Measurements from ENCODE around the gene IQSEC1.

IQSEC1 gene

GRCh38 chr3:12994357-12994606 is 78.9 kb downstream of the IQSEC1 start:
- Histone ChIP-seq H3K4me3 (ENCODE audit: extremely low read depth, insufficient read depth, low read length, poor library complexity, severe bottlenecking) (peak overlapping the region; percentile 55), H3K9me3 (ENCODE audit: control insufficient read depth, low read length) (no peaks in the 10 kb centered on the region), H3K36me3 (ENCODE audit: control insufficient read depth, insufficient read depth, low read length) (no peaks in the 10 kb centered on the region), H3K27ac (ENCODE audit: low read depth, low read length, severe bottlenecking) (no peak overlapping the region), H3K4me1 (ENCODE audit: control insufficient read depth, insufficient read depth, low read length, poor library complexity, severe bottlenecking) (peaks cover 27% of the 10 kb centered on the region)
- 0% methylated on average over 12 to 21 of the region's 25 CpGs for WGBS, 2 experiments (ENCODE audit: insufficient coverage in 2 of 2)

GRCh38 chr3:12993517-12994356 is 79.5 kb downstream of the IQSEC1 start:
- H3K4me1 ChIP-seq (ENCODE audit: control insufficient read depth, insufficient read depth, low read length, poor library complexity, severe bottlenecking), result peaks cover 27% of the 10 kb centered on the region
- peak overlapping the region; percentile 36 for H3K27ac ChIP-seq (ENCODE audit: low read depth, low read length, severe bottlenecking)
- WGBS, 2 experiments (ENCODE audit: insufficient coverage in 2 of 2), result 0 to 1% methylated on average over 62 to 75 of the region's 114 CpGs
- H3K4me3 ChIP-seq (ENCODE audit: extremely low read depth, insufficient read depth, low read length, poor library complexity, severe bottlenecking), result peak overlapping the region; percentile 55
- no peaks in the 10 kb centered on the region for H3K36me3 ChIP-seq (ENCODE audit: control insufficient read depth, insufficient read depth, low read length)
- H3K9me3 ChIP-seq (ENCODE audit: control insufficient read depth, low read length), result no peaks in the 10 kb centered on the region

DNA sequence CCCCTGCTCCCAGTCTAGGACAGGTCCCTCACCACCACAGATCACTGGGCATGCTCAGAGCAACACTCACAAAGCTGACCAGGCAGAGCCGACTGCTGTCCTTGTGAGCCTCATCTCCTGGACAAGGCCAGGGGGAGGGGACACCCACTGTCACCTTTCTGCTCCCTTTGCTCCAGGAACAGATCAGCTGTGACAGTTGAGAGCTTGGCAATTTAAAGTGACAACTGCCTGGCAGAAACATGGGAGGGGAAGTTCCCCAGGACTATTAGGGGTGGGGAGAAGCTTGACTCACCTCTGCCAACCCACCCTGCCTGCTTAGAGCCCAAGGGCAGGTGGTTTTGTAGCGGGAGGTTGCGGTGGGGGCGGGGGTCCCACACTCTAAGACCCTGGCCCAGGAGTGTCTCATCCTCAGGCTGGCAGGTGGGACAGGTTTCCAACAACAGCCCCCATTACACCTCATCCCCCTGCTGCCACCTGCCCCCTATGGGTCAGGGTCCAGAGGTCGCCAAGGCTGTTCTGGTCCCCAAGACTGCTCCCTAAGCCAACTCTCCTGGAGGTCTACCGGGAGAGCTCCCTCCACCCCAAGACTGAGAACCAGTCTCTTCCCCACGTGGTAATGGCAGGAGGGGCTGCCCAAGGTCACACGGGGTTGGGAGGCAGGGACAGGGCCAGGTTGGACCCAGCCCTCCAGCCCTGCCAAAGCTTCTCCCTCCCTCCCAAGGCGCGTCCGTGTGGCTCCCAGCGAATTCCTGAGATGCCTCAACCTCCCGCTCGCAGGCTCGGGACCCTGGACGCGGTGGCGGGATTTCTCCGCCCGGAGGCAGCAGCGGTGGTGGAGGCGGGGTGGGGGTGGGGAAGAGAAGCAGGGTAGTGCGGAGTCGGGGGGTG is 80.4 kb downstream of the IQSEC1 start:
- H3K4me3 ChIP-seq (ENCODE audit: extremely low read depth, insufficient read depth, low read length, poor library complexity, severe bottlenecking), result peak overlapping the region; percentile 50
- H3K36me3 ChIP-seq (ENCODE audit: control insufficient read depth, insufficient read depth, low read length), result no peaks in the 10 kb centered on the region
- 25 to 30% methylated on average over 10 to 13 of the region's 24 CpGs for WGBS, 2 experiments (ENCODE audit: insufficient coverage in 2 of 2)
- no peaks in the 10 kb centered on the region for H3K9me3 ChIP-seq (ENCODE audit: control insufficient read depth, low read length)
- peaks cover 27% of the 10 kb centered on the region for H3K4me1 ChIP-seq (ENCODE audit: control insufficient read depth, insufficient read depth, low read length, poor library complexity, severe bottlenecking)
- peak overlapping the region; percentile 5 for H3K27ac ChIP-seq (ENCODE audit: low read depth, low read length, severe bottlenecking)

- H3K4me3 ChIP-seq (ENCODE audit: extremely low read depth, insufficient read depth, low read length, poor library complexity, severe bottlenecking), result no peak overlapping the region
- H3K27ac ChIP-seq (ENCODE audit: low read depth, low read length, severe bottlenecking), result no peak overlapping the region
- 88 to 91% methylated on average over 4 to 8 of the region's 9 CpGs for WGBS, 2 experiments (ENCODE audit: insufficient coverage in 2 of 2)
- H3K4me1 ChIP-seq (ENCODE audit: control insufficient read depth, insufficient read depth, low read length, poor library complexity, severe bottlenecking), result peaks cover 27% of the 10 kb centered on the region
- H3K9me3 ChIP-seq (ENCODE audit: control insufficient read depth, low read length), result no peaks in the 10 kb centered on the region
- H3K36me3 ChIP-seq (ENCODE audit: control insufficient read depth, insufficient read depth, low read length), result no peaks in the 10 kb centered on the region
Observed at GRCh38 chr3:12991861-12992281, 81.4 kb downstream of the IQSEC1 start.

GRCh38 chr3:12991481-12991837 is 81.8 kb downstream of the IQSEC1 start:
- no peak overlapping the region for H3K4me3 ChIP-seq (ENCODE audit: extremely low read depth, insufficient read depth, low read length, poor library complexity, severe bottlenecking)
- no peaks in the 10 kb centered on the region for H3K36me3 ChIP-seq (ENCODE audit: control insufficient read depth, insufficient read depth, low read length)
- no peaks in the 10 kb centered on the region for H3K9me3 ChIP-seq (ENCODE audit: control insufficient read depth, low read length)
- H3K4me1 ChIP-seq (ENCODE audit: control insufficient read depth, insufficient read depth, low read length, poor library complexity, severe bottlenecking), result peaks cover 27% of the 10 kb centered on the region
- 88 to 100% methylated on average over 1 to 2 of the region's 2 CpGs for WGBS, 2 experiments (ENCODE audit: insufficient coverage in 2 of 2)
- H3K27ac ChIP-seq (ENCODE audit: low read depth, low read length, severe bottlenecking), result no peak overlapping the region

DNA sequence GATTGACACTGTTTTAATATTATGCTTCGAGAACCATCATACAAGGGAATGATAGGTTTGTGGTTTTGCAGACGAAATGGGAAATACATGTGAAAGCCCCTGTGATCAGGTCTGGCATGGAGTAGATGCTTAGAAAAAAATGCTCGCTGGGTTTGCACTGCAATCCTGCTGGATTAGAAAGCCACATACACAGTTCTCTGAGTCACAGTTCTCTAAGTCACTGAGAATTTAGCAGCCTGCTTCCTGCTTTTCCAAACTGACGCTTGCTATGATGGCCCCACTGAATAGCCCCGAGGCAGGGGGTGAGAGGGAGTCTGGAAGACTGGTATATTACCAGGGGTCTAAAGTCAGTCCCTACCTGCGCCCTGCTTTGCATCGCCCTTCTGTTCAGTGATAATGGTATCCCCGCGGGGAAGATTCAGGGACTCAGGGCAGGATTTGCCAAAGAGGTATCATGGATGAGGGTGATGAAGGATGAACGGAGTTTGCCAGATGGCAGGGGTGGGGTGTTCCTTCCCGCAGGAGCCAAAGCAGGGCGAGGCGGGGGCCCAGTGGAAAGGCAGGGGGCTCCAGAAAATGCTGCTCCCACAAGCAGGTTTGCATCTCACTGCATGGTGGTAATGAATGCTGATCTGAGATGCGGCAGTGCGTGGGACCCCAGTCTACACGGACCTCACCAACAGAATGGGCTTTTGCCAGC is 82.3 kb downstream of the IQSEC1 start:
- no peaks in the 10 kb centered on the region for H3K9me3 ChIP-seq (ENCODE audit: control insufficient read depth, low read length)
- peak overlapping the region; percentile 63 for H3K27ac ChIP-seq (ENCODE audit: low read depth, low read length, severe bottlenecking)
- H3K4me3 ChIP-seq (ENCODE audit: extremely low read depth, insufficient read depth, low read length, poor library complexity, severe bottlenecking), result no peak overlapping the region
- H3K36me3 ChIP-seq (ENCODE audit: control insufficient read depth, insufficient read depth, low read length), result no peaks in the 10 kb centered on the region
- WGBS, 2 experiments (ENCODE audit: insufficient coverage in 2 of 2), result 72 to 76% methylated on average over 12 to 15 of the region's 16 CpGs
- peaks cover 27% of the 10 kb centered on the region for H3K4me1 ChIP-seq (ENCODE audit: control insufficient read depth, insufficient read depth, low read length, poor library complexity, severe bottlenecking)

- Histone ChIP-seq H3K36me3 (ENCODE audit: control insufficient read depth, insufficient read depth, low read length) (no peaks in the 10 kb centered on the region), H3K27ac (ENCODE audit: low read depth, low read length, severe bottlenecking) (peak overlapping the region; percentile 63), H3K4me3 (ENCODE audit: extremely low read depth, insufficient read depth, low read length, poor library complexity, severe bottlenecking) (no peak overlapping the region), H3K4me1 (ENCODE audit: control insufficient read depth, insufficient read depth, low read length, poor library complexity, severe bottlenecking) (peaks cover 27% of the 10 kb centered on the region), H3K9me3 (ENCODE audit: control insufficient read depth, low read length) (no peaks in the 10 kb centered on the region)
- 92 to 100% methylated on average over 5 of the region's 5 CpGs for WGBS, 2 experiments (ENCODE audit: insufficient coverage in 2 of 2)
Observed at GRCh38 chr3:12990306-12990705, 82.9 kb downstream of the IQSEC1 start.

GRCh38 chr3:12988728-12989454 is 84.3 kb downstream of the IQSEC1 start:
- Histone ChIP-seq H3K4me1 (ENCODE audit: control insufficient read depth, insufficient read depth, low read length, poor library complexity, severe bottlenecking) (peaks cover 27% of the 10 kb centered on the region), H3K4me3 (ENCODE audit: extremely low read depth, insufficient read depth, low read length, poor library complexity, severe bottlenecking) (no peak overlapping the region), H3K9me3 (ENCODE audit: control insufficient read depth, low read length) (no peaks in the 10 kb centered on the region), H3K36me3 (ENCODE audit: control insufficient read depth, insufficient read depth, low read length) (no peaks in the 10 kb centered on the region), H3K27ac (ENCODE audit: low read depth, low read length, severe bottlenecking) (no peak overlapping the region)
- WGBS, 2 experiments (ENCODE audit: insufficient coverage in 2 of 2), result 92 to 100% methylated on average over 3 to 4 of the region's 5 CpGs

DNA sequence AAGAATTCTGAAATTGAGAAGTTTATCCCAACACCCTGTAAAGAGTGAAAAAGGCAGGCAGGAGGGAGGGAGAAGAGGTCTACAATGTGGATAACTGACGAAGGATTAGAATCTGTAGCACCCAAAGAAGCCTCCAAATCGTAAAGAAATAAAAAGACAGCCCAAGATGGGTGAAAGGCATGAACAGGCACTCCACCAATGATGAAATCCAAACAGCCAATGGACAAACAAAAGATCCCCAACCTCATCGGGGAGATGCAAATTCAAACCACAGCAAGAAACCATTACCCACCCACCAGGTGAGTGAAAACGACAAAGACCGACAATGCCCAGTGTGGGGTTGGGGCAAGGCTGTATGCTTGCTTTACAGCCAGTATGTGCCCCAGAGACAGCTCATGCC is 85.6 kb downstream of the IQSEC1 start:
- 92 to 96% methylated on average over 3 to 4 of the region's 5 CpGs for WGBS, 2 experiments (ENCODE audit: insufficient coverage in 2 of 2)
- H3K9me3 ChIP-seq (ENCODE audit: control insufficient read depth, low read length), result no peaks in the 10 kb centered on the region
- H3K27ac ChIP-seq (ENCODE audit: low read depth, low read length, severe bottlenecking), result no peak overlapping the region
- H3K4me1 ChIP-seq (ENCODE audit: control insufficient read depth, insufficient read depth, low read length, poor library complexity, severe bottlenecking), result peaks cover 21% of the 10 kb centered on the region
- no peak overlapping the region for H3K4me3 ChIP-seq (ENCODE audit: extremely low read depth, insufficient read depth, low read length, poor library complexity, severe bottlenecking)
- no peaks in the 10 kb centered on the region for H3K36me3 ChIP-seq (ENCODE audit: control insufficient read depth, insufficient read depth, low read length)

GRCh38 chr3:12986986-12987385 is 86.2 kb downstream of the IQSEC1 start:
- no peak overlapping the region for H3K27ac ChIP-seq (ENCODE audit: low read depth, low read length, severe bottlenecking)
- WGBS, 2 experiments (ENCODE audit: insufficient coverage in 2 of 2), result 81 to 86% methylated on average over 13 to 14 of the region's 15 CpGs
- H3K36me3 ChIP-seq (ENCODE audit: control insufficient read depth, insufficient read depth, low read length), result no peaks in the 10 kb centered on the region
- H3K9me3 ChIP-seq (ENCODE audit: control insufficient read depth, low read length), result no peaks in the 10 kb centered on the region
- no peak overlapping the region for H3K4me3 ChIP-seq (ENCODE audit: extremely low read depth, insufficient read depth, low read length, poor library complexity, severe bottlenecking)
- H3K4me1 ChIP-seq (ENCODE audit: control insufficient read depth, insufficient read depth, low read length, poor library complexity, severe bottlenecking), result peaks cover 20% of the 10 kb centered on the region
